ENCODE measurements around the gene CACNA1D.

Gene CACNA1D

GRCh38 chr3:53583161-53583690 lies 88.8 kb downstream of the CACNA1D start:
- no peak for DNase-seq

GRCh38 chr3:53585049-53585448 lies 90.6 kb downstream of the CACNA1D start:
- no peak for DNase-seq

GRCh38 chr3:53585627-53586026 lies 91.2 kb downstream of the CACNA1D start:
- DNase-seq = no peak

- no peak for DNase-seq
Measured at GRCh38 chr3:53588122-53588521, 93.7 kb downstream of the CACNA1D start.

- DNase-seq = no peak
Measured at GRCh38 chr3:53589201-53589600, 94.8 kb downstream of the CACNA1D start.

- no peak for DNase-seq
Measured at GRCh38 chr3:53589806-53590205, 95.4 kb downstream of the CACNA1D start.

GRCh38 chr3:53590606-53591005 lies 96.2 kb downstream of the CACNA1D start:
- DNase-seq = no peak

GRCh38 chr3:53591646-53592045 lies 97.2 kb downstream of the CACNA1D start:
- DNase-seq = no peak

GRCh38 chr3:53592862-53593261 lies 98.5 kb downstream of the CACNA1D start:
- DNase-seq = no peak

- no peak for DNase-seq
Measured at GRCh38 chr3:53593611-53594010, 99.2 kb downstream of the CACNA1D start.

GRCh38 chr3:53594276-53594675 lies 99.9 kb downstream of the CACNA1D start:
- DNase-seq = no peak

- no peak for DNase-seq
Measured at GRCh38 chr3:53595660-53596059, 101.2 kb downstream of the CACNA1D start.

GRCh38 chr3:53597136-53597915 lies 102.9 kb downstream of the CACNA1D start:
- no peak for DNase-seq

- no peak for DNase-seq
Measured at GRCh38 chr3:53599771-53600170, 105.4 kb downstream of the CACNA1D start.

GRCh38 chr3:53602866-53603265 lies 108.5 kb downstream of the CACNA1D start:
- DNase-seq = no peak

GRCh38 chr3:53604232-53604631 lies 109.8 kb downstream of the CACNA1D start:
- DNase-seq = no peak

- no peak for DNase-seq
Measured at GRCh38 chr3:53606793-53607192, 112.4 kb downstream of the CACNA1D start.

GRCh38 chr3:53612508-53612907 lies 118.1 kb downstream of the CACNA1D start:
- no peak for DNase-seq

GRCh38 chr3:53613125-53613524 lies 118.7 kb downstream of the CACNA1D start:
- DNase-seq = no peak

GRCh38 chr3:53614307-53614706 lies 119.9 kb downstream of the CACNA1D start:
- DNase-seq = no peak

GRCh38 chr3:53616321-53616720 lies 121.9 kb downstream of the CACNA1D start:
- DNase-seq = no peak

- no peak for DNase-seq
Measured at GRCh38 chr3:53616971-53617892, 122.8 kb downstream of the CACNA1D start.

GRCh38 chr3:53617893-53618523 lies 123.6 kb downstream of the CACNA1D start:
- DNase-seq = no peak

Measured in NCI-H446 (cell line).